HepG2 (cell line): ENCODE data around the gene CCDC57. TPM values are rescaled to one million over a fixed set of nuclear protein-coding genes. Genes with fewer than 3 reads are reported as not detected.

ENCODE experiments used
- BCLAF1 ChIP-seq: fragments of 450-650 bp; IDR thresholded peaks from 2 replicates; pipeline ENCODE4 v1.6.1; 2017; ENCODE audit warnings: mild to moderate bottlenecking
- CREM ChIP-seq, 2 experiments: sonication (generic) in 1 of 2; formaldehyde crosslinking in 1 of 2; IDR thresholded peaks; 2 replicates each; pipeline versions ENCODE4 v1.4.0 to v1.6.1; 2016 to 2020; ENCODE audit warnings: antibody characterized with exemption in 1 of 2, mild to moderate bottlenecking in 1 of 2, missing genetic modification reagents in 1 of 2
- FOXM1 ChIP-seq: sonication (generic); formaldehyde crosslinking; IDR thresholded peaks from 2 replicates; pipeline ENCODE4 v1.5.0; 2020; ENCODE audit warnings: missing genetic modification reagents
- GPN1 ChIP-seq: sonication (generic); formaldehyde crosslinking; IDR thresholded peaks from 2 replicates; pipeline ENCODE4 v1.5.1; 2020; ENCODE audit warnings: missing genetic modification reagents, borderline replicate concordance
- HNF1A ChIP-seq, 2 experiments: sonication (generic) in 1 of 2; formaldehyde crosslinking in 1 of 2; IDR thresholded peaks; 2 replicates each; pipeline versions ENCODE4 v1.4.0 to v1.6.1; 2016 to 2020; ENCODE audit warnings: borderline replicate concordance in 1 of 2, low read depth in 1 of 2, mild to moderate bottlenecking in 1 of 2, missing genetic modification reagents in 1 of 2
- NCOA1 ChIP-seq: sonication (generic); formaldehyde crosslinking; IDR thresholded peaks from 2 replicates; pipeline ENCODE4 v1.9.0; 2021; ENCODE audit warnings: missing genetic modification reagents
- NONO ChIP-seq, 2 experiments: fragments of 450-650 bp in 1 of 2; sonication (generic) in 1 of 2; formaldehyde crosslinking in 1 of 2; IDR thresholded peaks in 1 of 2; conservative IDR thresholded peaks in 1 of 2; 2 replicates each; pipeline versions ENCODE4 v1.6.1 to v1.8.0; 2017 to 2022; ENCODE audit warnings: mild to moderate bottlenecking in 1 of 2, missing genetic modification reagents in 1 of 2, moderate library complexity in 1 of 2
- PLSCR1 ChIP-seq: sonication (generic); formaldehyde crosslinking; IDR thresholded peaks from 2 replicates; pipeline ENCODE4 v1.5.0; 2020; ENCODE audit warnings: missing genetic modification reagents, mild to moderate bottlenecking, borderline replicate concordance
- TCF12 ChIP-seq, 2 experiments: fragments of 450-650 bp in 1 of 2; sonication (generic) in 1 of 2; formaldehyde crosslinking in 1 of 2; IDR thresholded peaks; 2 replicates each; pipeline versions ENCODE4 v1.6.1 to v1.8.0; 2017 to 2022; ENCODE audit warnings: antibody characterized with exemption in 1 of 2, mild to moderate bottlenecking in 1 of 2, missing genetic modification reagents in 1 of 2, moderate library complexity in 1 of 2
- ZFP90 ChIP-seq: sonication (generic); formaldehyde crosslinking; IDR thresholded peaks from 2 replicates; pipeline ENCODE4 v1.8.0; 2022; ENCODE audit warnings: missing genetic modification reagents, mild to moderate bottlenecking, inconsistent platforms, borderline replicate concordance
- ZNF276 ChIP-seq: sonication (generic); formaldehyde crosslinking; IDR thresholded peaks from 2 replicates; pipeline ENCODE4 v1.4.0; 2020; ENCODE audit warnings: mild to moderate bottlenecking, low read depth, missing genetic modification reagents
- ZNF598 ChIP-seq: sonication (generic); formaldehyde crosslinking; IDR thresholded peaks from 2 replicates; pipeline ENCODE4 v1.5.1; 2020; ENCODE audit warnings: mild to moderate bottlenecking, missing genetic modification reagents, borderline replicate concordance
- ZNF615 ChIP-seq: sonication (generic); formaldehyde crosslinking; IDR thresholded peaks from 2 replicates; pipeline ENCODE4 v1.5.0; 2020; ENCODE audit warnings: mild to moderate bottlenecking, missing genetic modification reagents, borderline replicate concordance
- ZZZ3 ChIP-seq: sonication (generic); formaldehyde crosslinking; IDR thresholded peaks from 2 replicates; pipeline ENCODE4 v1.4.0; 2020; ENCODE audit warnings: missing genetic modification reagents, mild to moderate bottlenecking, borderline replicate concordance
- polyA plus RNA-seq, 8 experiments: library from polyadenylated mRNA; depleted of rRNA in 3 of 8; stranded (reverse) in 7 of 8; unstranded in 1 of 8; fragments of >200 nt; fragmentation: Illumina TruSeq in 4 of 8; extraction: Trizol in 4 of 8; gene quantifications; 2 replicates each; pipeline versions ENCODE4 v1.2.1 to v1.2.3, GENCODE V29; 2011 to 2016; ENCODE audit warnings: low read depth in 4 of 8, missing spikeins in 1 of 8, mixed read lengths in 1 of 8; ENCODE audit not compliant: insufficient read depth in 1 of 8
- total RNA-seq, 5 experiments: library from RNA; depleted of rRNA; stranded (reverse); fragments of >200 nt; fragmentation: Illumina TruSeq; extraction: Trizol; gene quantifications; 2 replicates each; pipeline ENCODE4 v1.2.3, GENCODE V29; 2016; ENCODE audit warnings: low read depth in 1 of 5

The CCDC57 gene
- total and polyA plus RNA-seq, 2 of the 13 experiments (the other 11 are each of a cell fraction or from before 2014, with no cell fraction given), result 59.3 to 59.9 TPM

- TF ChIP-seq HNF1A (IDR thresholded peaks at IDR 0.05; ENCODE audit: low read depth), result no peak
- no peak for TF ChIP-seq HNF1A (CRISPR knock-in tag; IDR thresholded peaks at IDR 0.05; ENCODE audit: borderline replicate concordance)
- TF ChIP-seq BCLAF1, result no peak
- no peak for TF ChIP-seq NCOA1 (CRISPR knock-in tag)
- no peak for TF ChIP-seq TCF12 (IDR thresholded peaks at IDR 0.05)
- TF ChIP-seq TCF12 (CRISPR knock-in tag; IDR thresholded peaks at IDR 0.05), result no peak
- TF ChIP-seq NONO (IDR thresholded peaks at IDR 0.05), result no peak
- TF ChIP-seq NONO (CRISPR knock-in tag; conservative IDR thresholded peaks at IDR 0.05), result 0 out of 2 replicates have a peak, but pooled peaks have one; percentile 2
- no peak for TF ChIP-seq PLSCR1 (CRISPR knock-in tag)
- no peak for TF ChIP-seq ZNF615 (CRISPR knock-in tag)
- TF ChIP-seq ZNF276, result no peak
- TF ChIP-seq ZNF598, result no peak
- no peak for TF ChIP-seq GPN1 (CRISPR knock-in tag)
- no peak for TF ChIP-seq ZFP90 (CRISPR knock-in tag)
- TF ChIP-seq CREM (IDR thresholded peaks at IDR 0.05), result no peak
- no peak for TF ChIP-seq CREM (CRISPR knock-in tag; IDR thresholded peaks at IDR 0.05)
- no peak for TF ChIP-seq FOXM1 (CRISPR knock-in tag)
- no peak for TF ChIP-seq ZZZ3
These were observed 116.6 kb downstream of the CCDC57 start (continued) for GRCh38 chr17:82095777-82096708.
